Activated CD8-positive, alpha-beta T cell treated with anti-CD3 and anti-CD28 coated beads, Interleukin-2, amount 10 ng/mL, durations not matched to agents 7 days and 5 days (primary cell): Measurements from ENCODE around the gene YPEL1. TPM values are rescaled to one million over a fixed set of nuclear protein-coding genes. Genes with fewer than 3 reads are reported as not detected.
"Not testable (repeated sequence)": the region's sequence is repeated elsewhere in the genome, so short reads cannot be mapped to it uniquely, and the experiment has no call there.

Source experiments
- ATAC-seq: fragments of 150-1000 bp; cut with Tn5 transposase; one replicate; pipeline ENCODE4 v1.10.0; 2021; ENCODE audit warnings: moderate library complexity
- CTCF ChIA-PET: fragments of 350-600 bp; sonication (Branson Sonifier 250); formaldehyde crosslinking; loops from one replicate; lab custom pipeline; 2021; ENCODE audit warnings: antibody characterized with exemption; lab: Charles Lee
- POLR2A ChIA-PET: fragments of 350-600 bp; sonication (Branson Sonifier 250); formaldehyde crosslinking; loops from one replicate; lab custom pipeline; 2021; ENCODE audit warnings: antibody characterized with exemption; lab: Charles Lee
- DNase-seq: peaks from one replicate; pipeline ENCODE4 v3.0.0-alpha.2; 2020
- H3K27ac Mint-ChIP-seq: one replicate; pipeline ENCODE4 v1.8.0; 2021; ENCODE audit warnings: mild to moderate bottlenecking, mixed read lengths
- H3K27me3 Mint-ChIP-seq: one replicate; pipeline ENCODE4 v1.8.0; 2021; ENCODE audit warnings: low read depth, mixed read lengths
- H3K36me3 Mint-ChIP-seq: one replicate; pipeline ENCODE4 v1.8.0; 2021; ENCODE audit warnings: low read depth, mixed read lengths
- H3K4me1 Mint-ChIP-seq: one replicate; pipeline ENCODE4 v1.8.0; 2021; ENCODE audit warnings: low read depth, mixed read lengths
- H3K4me3 Mint-ChIP-seq: one replicate; pipeline ENCODE4 v1.8.0; 2021; ENCODE audit warnings: mild to moderate bottlenecking, mixed read lengths
- H3K9me3 Mint-ChIP-seq: one replicate; pipeline ENCODE4 v1.8.0; 2022; ENCODE audit warnings: mixed read lengths; ENCODE audit not compliant: insufficient read depth
- total RNA-seq, 2 experiments: library from RNA; stranded (reverse); gene quantifications; one replicate each; pipeline ENCODE4 v1.2.3, GENCODE V29; 2021

YPEL1 gene
- total RNA-seq, 2 experiments from 2014 or later = 6.3 to 8.8 TPM

- CTCF ChIA-PET = interaction anchor here (1.3 to 1.7 kb wide), 2 partner anchors 8 to 254 kb away, joined by 3 to 5 read pairs; no protein-coding TSS in a partner anchor
- Mint-ChIP-seq H3K9me3 (no peaks in the 10 kb centered on the region), H3K27me3 (no peaks in the 10 kb centered on the region), H3K27ac (no peak overlapping the region), H3K4me1 (peaks cover under 1% of the 10 kb centered on the region), H3K36me3 (no peaks in the 10 kb centered on the region), H3K4me3 (no peak overlapping the region)
- no peak for DNase-seq
- ATAC-seq = no peak
- POLR2A ChIA-PET = no interaction called here
Observed at GRCh38 chr22:21718499-21718898, 17.1 kb downstream of the YPEL1 start.

- CTCF ChIA-PET, POLR2A ChIA-PET: not testable (repeated sequence)
Observed at GRCh38 chr22:21716395-21717122, 19.0 kb downstream of the YPEL1 start.

DNA sequence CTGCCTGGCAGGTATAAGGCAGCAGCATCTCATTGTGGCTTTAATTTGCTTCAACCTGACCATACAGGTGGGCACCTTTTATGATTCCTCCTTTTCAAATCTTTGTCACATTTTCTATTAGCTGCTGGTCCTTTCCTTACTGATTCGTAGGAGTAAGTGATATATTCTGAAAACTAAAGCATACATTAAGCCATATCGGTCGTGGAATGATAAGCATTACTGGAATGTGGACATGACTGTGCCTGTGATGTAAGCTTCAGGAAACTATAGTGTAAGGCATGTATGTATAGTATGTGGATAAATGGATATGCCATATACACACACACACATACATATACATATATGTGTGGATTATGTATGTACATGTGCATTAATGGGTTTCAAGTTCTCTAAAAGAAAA is 20.8 kb downstream of the YPEL1 start:
- no peak for DNase-seq
- no peaks in the 10 kb centered on the region for H3K36me3 Mint-ChIP-seq
- H3K9me3 Mint-ChIP-seq = no peaks in the 10 kb centered on the region
- peaks cover 6% of the 10 kb centered on the region for H3K4me1 Mint-ChIP-seq
- POLR2A ChIA-PET = no interaction called here
- H3K27ac Mint-ChIP-seq = no peak overlapping the region
- no peak for ATAC-seq
- CTCF ChIA-PET = interaction anchor here (1.3 to 1.7 kb wide), 2 partner anchors 12 to 14 kb away, joined by 3 to 4 read pairs; no protein-coding TSS in a partner anchor
- H3K4me3 Mint-ChIP-seq = no peak overlapping the region
- no peaks in the 10 kb centered on the region for H3K27me3 Mint-ChIP-seq

More at GRCh38 chr22:21716395-21717122, 19.0 kb downstream of the YPEL1 start:
- H3K9me3 Mint-ChIP-seq, DNase-seq, H3K4me1 Mint-ChIP-seq, H3K27me3 Mint-ChIP-seq, H3K4me3 Mint-ChIP-seq, H3K27ac Mint-ChIP-seq, ATAC-seq, H3K36me3 Mint-ChIP-seq: not testable (repeated sequence)

DNA sequence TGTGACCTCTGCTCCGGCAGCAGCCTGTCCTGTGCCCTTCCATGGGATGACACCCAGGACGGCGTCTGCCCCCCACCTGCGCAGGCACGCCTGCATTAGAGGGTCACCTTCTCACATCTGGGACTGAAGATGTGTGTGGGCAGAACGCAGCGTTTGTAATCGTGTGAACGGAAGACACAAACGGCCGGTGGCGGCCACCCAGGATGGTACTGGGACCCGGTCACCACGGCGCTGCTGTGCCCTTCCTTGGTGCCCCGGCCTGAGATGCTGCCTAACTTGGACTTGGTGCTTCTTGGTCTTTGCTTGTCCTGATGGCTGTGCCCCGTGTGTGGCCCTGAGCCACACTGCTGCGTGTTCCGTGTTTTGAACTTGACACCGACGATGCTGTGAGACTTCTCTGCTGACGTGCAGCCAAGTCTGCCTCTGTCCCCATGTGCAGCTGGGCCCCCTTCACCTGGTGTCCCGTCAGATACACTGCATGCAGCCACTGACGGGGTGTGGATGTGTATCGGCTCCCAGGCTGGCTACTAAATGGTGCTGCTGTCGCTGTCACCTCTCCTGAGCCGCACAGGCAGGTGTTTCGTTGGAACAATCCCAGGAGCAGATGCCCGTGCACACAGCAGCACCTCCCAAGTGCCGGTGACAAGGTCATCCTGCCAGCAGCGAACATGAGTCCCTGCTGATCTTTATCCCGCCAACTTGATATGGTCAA is 21.4 kb downstream of the YPEL1 start:
- no peaks in the 10 kb centered on the region for H3K9me3 Mint-ChIP-seq
- DNase-seq (no peak), ATAC-seq (no peak)
- no peak overlapping the region for H3K27ac Mint-ChIP-seq
- ChIA-PET CTCF (interaction anchor here (0.6 to 1.7 kb wide), 8 partner anchors 11 to 239 kb away, joined by 3 to 5 read pairs (median 4); partner anchors contain the start of gene PPM1F), POLR2A (no interaction called here)
- no peak overlapping the region for H3K4me3 Mint-ChIP-seq
- peaks cover 6% of the 10 kb centered on the region for H3K4me1 Mint-ChIP-seq
- no peaks in the 10 kb centered on the region for H3K36me3 Mint-ChIP-seq
- no peaks in the 10 kb centered on the region for H3K27me3 Mint-ChIP-seq

DNA sequence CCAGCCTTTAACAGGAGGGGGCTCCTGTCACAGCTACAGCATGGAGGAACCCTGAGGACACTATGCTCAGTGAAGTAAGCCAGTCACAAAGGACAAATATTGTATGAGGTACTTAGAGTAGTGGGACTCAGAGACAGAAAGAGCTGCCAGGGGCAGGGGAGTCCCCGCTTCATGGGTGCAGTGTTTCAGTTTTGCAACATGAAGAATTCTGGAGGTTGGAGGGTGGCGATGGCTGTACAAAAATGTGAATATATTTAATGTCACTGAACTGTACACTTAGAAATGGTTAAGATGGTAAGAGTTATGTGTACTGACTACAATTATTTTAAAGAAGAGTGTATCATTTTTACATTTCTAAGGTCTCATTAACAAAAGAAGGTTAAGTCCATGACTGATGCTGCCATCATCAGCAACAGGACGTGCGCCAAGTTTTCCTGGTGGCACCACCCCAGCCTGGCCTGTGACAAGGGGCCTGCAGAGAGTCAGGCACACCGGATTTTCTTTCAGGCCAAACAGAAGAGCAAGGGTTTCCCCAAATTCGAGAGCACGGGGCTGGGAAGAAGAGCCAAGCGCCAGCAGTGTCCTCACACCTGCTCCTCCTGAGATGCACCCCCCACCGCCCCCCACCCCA is 22.1 kb downstream of the YPEL1 start:
- DNase-seq (no peak), ATAC-seq (no peak)
- Mint-ChIP-seq H3K4me1 (peaks cover 6% of the 10 kb centered on the region), H3K27me3 (no peaks in the 10 kb centered on the region), H3K9me3 (no peaks in the 10 kb centered on the region), H3K27ac (no peak overlapping the region), H3K4me3 (no peak overlapping the region), H3K36me3 (no peaks in the 10 kb centered on the region)
- CTCF ChIA-PET = interaction anchor here (0.6 to 1.7 kb wide), 7 partner anchors 12 to 240 kb away, joined by 3 to 5 read pairs (median 4); partner anchors contain the start of gene PPM1F
- POLR2A ChIA-PET = no interaction called here

DNA sequence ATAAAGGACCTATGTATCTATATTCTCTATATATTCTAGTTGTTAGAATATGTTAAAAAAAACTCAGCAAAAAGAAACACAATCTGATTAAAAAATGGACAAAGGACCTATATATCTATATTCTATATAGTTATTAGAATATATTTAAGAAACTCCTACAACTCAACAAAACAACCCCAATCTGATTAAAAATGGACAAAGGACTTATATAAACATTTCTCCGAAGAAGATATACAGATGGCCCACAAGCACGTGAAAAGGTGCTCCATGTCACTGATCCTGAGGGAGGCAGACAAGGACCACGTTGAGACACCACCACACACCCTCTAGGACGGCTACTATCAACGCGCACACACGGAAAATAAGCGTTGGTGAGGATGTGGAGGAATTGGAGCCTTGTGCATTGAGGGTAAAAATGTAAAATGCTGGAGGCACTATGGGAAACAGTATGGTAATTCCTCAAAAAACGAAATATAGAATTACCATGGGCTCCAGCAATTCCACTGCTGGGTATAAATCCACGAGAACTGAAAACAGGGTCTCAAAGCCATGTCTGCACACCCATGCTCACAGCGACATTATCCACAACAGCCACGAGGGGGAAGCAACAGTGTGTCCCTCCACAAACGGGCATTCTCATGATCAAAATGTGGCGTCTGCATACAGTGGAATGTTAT is 22.7 kb downstream of the YPEL1 start:
- ATAC-seq = peak; percentile 93
- H3K4me1 Mint-ChIP-seq = peaks cover 6% of the 10 kb centered on the region
- POLR2A ChIA-PET = no interaction called here
- DNase-seq = peak; percentile 73
- no peaks in the 10 kb centered on the region for H3K36me3 Mint-ChIP-seq
- H3K27me3 Mint-ChIP-seq = no peaks in the 10 kb centered on the region
- H3K9me3 Mint-ChIP-seq = no peaks in the 10 kb centered on the region
- no peak overlapping the region for H3K27ac Mint-ChIP-seq
- CTCF ChIA-PET = interaction anchor here (0.8 to 1.7 kb wide), 6 partner anchors 12 to 241 kb away, joined by 3 to 5 read pairs (median 4); partner anchors contain the start of gene PPM1F
- no peak overlapping the region for H3K4me3 Mint-ChIP-seq

GRCh38 chr22:21711851-21712250 is 23.7 kb downstream of the YPEL1 start:
- H3K4me3 Mint-ChIP-seq = no peak overlapping the region
- peaks cover 6% of the 10 kb centered on the region for H3K4me1 Mint-ChIP-seq
- no peak for DNase-seq
- no peak for ATAC-seq
- H3K27ac Mint-ChIP-seq = no peak overlapping the region
- ChIA-PET CTCF (interaction anchor here (1.3 kb wide), 1 partner anchor 241 kb away, joined by 4 read pairs; the partner anchor contains the start of gene PPM1F), POLR2A (no interaction called here)
- H3K9me3 Mint-ChIP-seq = no peaks in the 10 kb centered on the region
- H3K27me3 Mint-ChIP-seq = no peaks in the 10 kb centered on the region
- H3K36me3 Mint-ChIP-seq = no peaks in the 10 kb centered on the region

- H3K27ac Mint-ChIP-seq = no peak overlapping the region
- H3K36me3 Mint-ChIP-seq = no peaks in the 10 kb centered on the region
- ATAC-seq = no peak
Observed at GRCh38 chr22:21710156-21710555, 25.4 kb downstream of the YPEL1 start.

GRCh38 chr22:21709688-21710087 is 25.9 kb downstream of the YPEL1 start:
- no peaks in the 10 kb centered on the region for H3K9me3 Mint-ChIP-seq

More at GRCh38 chr22:21710156-21710555, 25.4 kb downstream of the YPEL1 start:
- Mint-ChIP-seq H3K27me3 (no peaks in the 10 kb centered on the region), H3K4me1 (peaks cover 6% of the 10 kb centered on the region), H3K9me3 (no peaks in the 10 kb centered on the region), H3K4me3 (no peak overlapping the region)
- CTCF ChIA-PET = interaction anchor here (1.1 kb wide), 1 partner anchor 52 kb away, joined by 3 read pairs; no protein-coding TSS in a partner anchor
- POLR2A ChIA-PET = no interaction called here
- no peak for DNase-seq

DNA sequence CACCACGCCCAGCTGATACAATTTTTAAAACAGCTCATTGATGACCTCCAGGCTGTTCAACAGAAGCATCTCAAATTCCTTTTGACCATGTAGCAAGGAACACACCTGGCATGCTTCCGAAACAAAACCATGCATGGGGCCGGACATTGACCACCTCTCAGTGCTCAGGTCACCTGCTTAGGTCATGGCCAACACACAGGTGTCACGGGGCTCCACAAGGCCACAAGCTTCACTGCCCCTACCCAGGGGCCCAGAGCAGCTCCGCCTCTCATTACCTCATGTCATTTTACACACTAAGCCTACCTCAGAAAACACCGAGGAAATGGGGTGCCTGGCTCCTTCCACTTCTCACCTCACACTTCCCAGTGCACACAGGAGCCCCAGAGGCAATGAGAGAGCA is 26.6 kb downstream of the YPEL1 start:
- Mint-ChIP-seq H3K4me1 (peaks cover 6% of the 10 kb centered on the region), H3K36me3 (no peaks in the 10 kb centered on the region), H3K4me3 (no peak overlapping the region), H3K9me3 (no peaks in the 10 kb centered on the region), H3K27me3 (no peaks in the 10 kb centered on the region), H3K27ac (no peak overlapping the region)
- POLR2A ChIA-PET = no interaction called here
- no peak for DNase-seq
- CTCF ChIA-PET = no interaction called here
- ATAC-seq = no peak

More at GRCh38 chr22:21709688-21710087, 25.9 kb downstream of the YPEL1 start:
- Mint-ChIP-seq H3K27me3 (no peaks in the 10 kb centered on the region), H3K4me3 (no peak overlapping the region), H3K4me1 (peaks cover 6% of the 10 kb centered on the region), H3K36me3 (no peaks in the 10 kb centered on the region), H3K27ac (no peak overlapping the region)
- ATAC-seq (no peak), DNase-seq (no peak)
- CTCF ChIA-PET = no interaction called here
- POLR2A ChIA-PET = no interaction called here

GRCh38 chr22:21707677-21708076 is 27.9 kb downstream of the YPEL1 start:
- CTCF ChIA-PET = interaction anchor here (0.7 to 1.3 kb wide), 4 partner anchors 30 to 783 kb away, joined by 3 to 4 read pairs (median 3); partner anchors contain the start of gene PPM1F

More at GRCh38 chr22:21707677-21708076, 27.9 kb downstream of the YPEL1 start:
- no peaks in the 10 kb centered on the region for H3K27me3 Mint-ChIP-seq
- no peak overlapping the region for H3K4me3 Mint-ChIP-seq
- H3K9me3 Mint-ChIP-seq = no peaks in the 10 kb centered on the region
- ATAC-seq = no peak
- POLR2A ChIA-PET = interaction anchor here (0.7 kb wide), 1 partner anchor 8 kb away, joined by 3 read pairs; no protein-coding TSS in a partner anchor
- H3K4me1 Mint-ChIP-seq = no peaks in the 10 kb centered on the region
- DNase-seq = no peak
- H3K36me3 Mint-ChIP-seq = no peaks in the 10 kb centered on the region
- no peak overlapping the region for H3K27ac Mint-ChIP-seq
